ENCODE measurements around the gene CD86. TPM values are rescaled to one million over a fixed set of nuclear protein-coding genes. Genes with fewer than 3 reads are reported as not detected.

Gene CD86, protein sequence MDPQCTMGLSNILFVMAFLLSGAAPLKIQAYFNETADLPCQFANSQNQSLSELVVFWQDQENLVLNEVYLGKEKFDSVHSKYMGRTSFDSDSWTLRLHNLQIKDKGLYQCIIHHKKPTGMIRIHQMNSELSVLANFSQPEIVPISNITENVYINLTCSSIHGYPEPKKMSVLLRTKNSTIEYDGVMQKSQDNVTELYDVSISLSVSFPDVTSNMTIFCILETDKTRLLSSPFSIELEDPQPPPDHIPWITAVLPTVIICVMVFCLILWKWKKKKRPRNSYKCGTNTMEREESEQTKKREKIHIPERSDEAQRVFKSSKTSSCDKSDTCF
- 0.12 TPM in 1 of 2 replicates, not detected in the other for polyA plus RNA-seq (2011; rRNA removed)
- polyA plus RNA-seq (2012; cell fraction: cytosol; rRNA removed), result not detected in 2 replicates
- polyA plus RNA-seq (2012; cell fraction: nucleus; rRNA removed), result not detected in 2 replicates
- polyA plus RNA-seq (2017; fragmentation: RNase III; extraction: RNeasy Plus Mini Kit Qiagen cat#74134 plus additional on column Dnase treatment), result not detected in 3 replicates
- not detected in 2 replicates for polyA minus RNA-seq (2011; rRNA and poly(A)+ RNA removed)

DNA sequence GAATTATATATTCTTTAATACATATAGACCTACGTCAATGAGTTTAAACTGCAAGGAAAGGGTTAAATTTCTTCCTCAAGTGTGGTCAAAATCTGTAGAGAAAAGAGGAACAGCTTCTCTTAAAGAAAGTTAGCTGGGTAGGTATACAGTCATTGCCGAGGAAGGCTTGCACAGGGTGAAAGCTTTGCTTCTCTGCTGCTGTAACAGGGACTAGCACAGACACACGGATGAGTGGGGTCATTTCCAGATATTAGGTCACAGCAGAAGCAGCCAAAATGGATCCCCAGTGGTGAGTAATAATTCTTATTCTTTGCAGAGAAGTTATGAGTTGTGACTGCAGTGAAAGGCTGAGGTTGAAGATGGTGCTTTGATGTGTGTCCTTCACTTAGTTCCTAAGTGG is at the start of gene CD86:
Gene CD86 (plus strand): TSS at position 148 of the 400 bp plus-strand sequence. CDS start 128 bp downstream, at position 276.
- CTCF ChIA-PET, result no interaction called here
- Histone ChIP-seq H3K4me2 (no peak within 1 kb of the TSS), H3K4me1 (no peaks in the 10 kb centered on the region), H3K4me3 (no peak within 1 kb of the TSS), H3K27ac (no peak within 1 kb of the TSS), H3K9me3 (no peaks in the 10 kb centered on the region)
- FAIRE-seq (no peak), DNase-seq (ENCODE audit: low read depth in 1 of 2, low spot score in 1 of 2) (no peak), ATAC-seq (no peak)
- POLR2A ChIA-PET, result no interaction called here
- 30% methylated on average over 3 of the region's 3 CpGs for WGBS (ENCODE audit: missing lambda C conversion rate)
- TF ChIP-seq EHF (CRISPR knock-in tag; IDR thresholded peaks at IDR 0.05), result no peak

DNA sequence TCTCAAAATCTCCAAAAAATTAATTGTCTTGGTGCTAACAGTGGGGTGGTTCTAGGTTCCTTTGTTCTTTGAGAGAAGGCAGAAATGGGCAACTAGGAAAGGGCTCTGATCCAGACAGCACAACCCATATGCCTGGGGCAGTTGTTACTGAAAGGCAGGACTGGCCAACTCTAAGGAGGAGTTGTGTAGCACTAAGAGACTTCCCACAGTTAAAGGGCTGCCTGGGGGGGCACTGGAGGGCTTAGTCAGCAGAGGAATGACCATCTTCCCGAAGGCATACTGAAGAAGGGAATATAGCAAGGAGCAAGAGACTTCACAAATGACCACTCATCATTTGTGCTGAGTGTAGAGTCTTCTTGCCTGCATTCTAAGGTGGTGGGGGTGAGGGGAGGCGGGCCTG is 48.9 kb upstream of the CD86 start:
- WGBS (ENCODE audit: missing lambda C conversion rate), result 40% methylated on average over 2 of the region's 2 CpGs
- ATAC-seq (no peak), DNase-seq (ENCODE audit: low read depth in 1 of 2, low spot score in 1 of 2) (no peak), FAIRE-seq (no peak)
- CTCF ChIA-PET, result no interaction called here
- TF ChIP-seq ZC3H11A (IDR thresholded peaks at IDR 0.05) (no peak), JUN (IDR thresholded peaks at IDR 0.05) (no peak), RARB (CRISPR knock-in tag; IDR thresholded peaks at IDR 0.05) (no peak), FOSB (CRISPR knock-in tag; IDR thresholded peaks at IDR 0.05) (no peak), HDAC2 (IDR thresholded peaks at IDR 0.05) (no peak), KDM5A (IDR thresholded peaks at IDR 0.05) (no peak), TFCP2L1 (CRISPR knock-in tag; IDR thresholded peaks at IDR 0.05) (no peak), POLR2AphosphoS2 (conservative IDR thresholded peaks at IDR 0.05; ENCODE audit: low read length) (no peak), PHF8 (IDR thresholded peaks at IDR 0.05; ENCODE audit: borderline replicate concordance, low read depth) (no peak), MYC (IDR thresholded peaks at IDR 0.05; ENCODE audit: borderline replicate concordance, low read length) (no peak)
- TF ChIP-seq, protein P1, sequence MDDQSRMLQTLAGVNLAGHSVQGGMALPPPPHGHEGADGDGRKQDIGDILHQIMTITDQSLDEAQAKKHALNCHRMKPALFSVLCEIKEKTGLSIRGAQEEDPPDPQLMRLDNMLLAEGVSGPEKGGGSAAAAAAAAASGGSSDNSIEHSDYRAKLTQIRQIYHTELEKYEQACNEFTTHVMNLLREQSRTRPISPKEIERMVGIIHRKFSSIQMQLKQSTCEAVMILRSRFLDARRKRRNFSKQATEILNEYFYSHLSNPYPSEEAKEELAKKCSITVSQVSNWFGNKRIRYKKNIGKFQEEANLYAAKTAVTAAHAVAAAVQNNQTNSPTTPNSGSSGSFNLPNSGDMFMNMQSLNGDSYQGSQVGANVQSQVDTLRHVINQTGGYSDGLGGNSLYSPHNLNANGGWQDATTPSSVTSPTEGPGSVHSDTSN (IDR thresholded peaks at IDR 0.05), result no peak
- Histone ChIP-seq H3K4me1 (no peaks in the 10 kb centered on the region), H3K27ac (no peak overlapping the region), H3K4me3 (no peak overlapping the region), H3K4me2 (no peak overlapping the region), H3K9me3 (no peaks in the 10 kb centered on the region)
- POLR2A ChIA-PET, result no interaction called here

DNA sequence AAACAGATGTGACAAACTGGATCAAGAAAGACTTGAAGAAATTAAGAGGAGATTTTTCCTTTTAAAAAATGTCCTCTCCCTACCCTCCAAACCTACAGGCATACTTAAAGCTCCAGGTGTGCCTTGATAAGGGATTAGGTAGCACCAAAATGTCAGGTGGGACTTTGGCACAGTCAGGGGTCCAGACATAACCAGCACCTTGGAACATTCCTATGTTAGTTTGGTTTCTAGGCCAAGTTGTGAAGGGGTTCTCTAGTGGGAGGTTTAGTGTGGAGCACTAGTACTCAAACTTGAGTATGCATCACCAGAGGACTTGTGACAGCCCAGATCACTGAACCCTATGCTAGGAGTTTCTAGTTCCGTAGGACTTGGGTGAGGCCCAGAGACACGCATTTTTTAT is 47.0 kb upstream of the CD86 start:
- WGBS (ENCODE audit: missing lambda C conversion rate), result 76% methylated on average over 2 of the region's 2 CpGs

DNA sequence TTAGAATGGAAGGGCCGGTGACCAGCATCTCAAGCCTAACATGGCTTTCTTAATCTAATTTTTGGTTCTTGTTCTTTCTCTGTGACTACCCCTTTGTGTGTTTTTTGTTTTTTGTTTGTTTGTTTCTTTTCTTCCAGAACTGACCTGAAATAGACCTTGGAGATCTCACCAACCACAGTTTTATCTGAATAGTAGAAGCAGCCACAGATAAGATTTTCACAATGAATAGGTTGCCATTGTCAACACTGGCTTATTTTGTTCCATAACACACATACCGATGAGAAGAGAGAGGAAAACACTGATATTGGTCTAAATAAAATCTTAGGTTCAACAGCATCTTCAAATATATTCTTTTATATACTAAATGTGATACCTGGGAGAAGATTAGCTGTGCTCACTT is 44.7 kb upstream of the CD86 start:
- TF ChIP-seq, protein P2, sequence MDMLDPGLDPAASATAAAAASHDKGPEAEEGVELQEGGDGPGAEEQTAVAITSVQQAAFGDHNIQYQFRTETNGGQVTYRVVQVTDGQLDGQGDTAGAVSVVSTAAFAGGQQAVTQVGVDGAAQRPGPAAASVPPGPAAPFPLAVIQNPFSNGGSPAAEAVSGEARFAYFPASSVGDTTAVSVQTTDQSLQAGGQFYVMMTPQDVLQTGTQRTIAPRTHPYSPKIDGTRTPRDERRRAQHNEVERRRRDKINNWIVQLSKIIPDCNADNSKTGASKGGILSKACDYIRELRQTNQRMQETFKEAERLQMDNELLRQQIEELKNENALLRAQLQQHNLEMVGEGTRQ (IDR thresholded peaks at IDR 0.05), result no peak
- TF ChIP-seq CBX8 (IDR thresholded peaks at IDR 0.05) (no peak), KDM1A (IDR thresholded peaks at IDR 0.05; ENCODE audit: low read depth) (no peak), JUNB (IDR thresholded peaks at IDR 0.05) (no peak), HOXB5 (CRISPR knock-in tag; IDR thresholded peaks at IDR 0.05) (no peak), MYC (IDR thresholded peaks at IDR 0.05; ENCODE audit: borderline replicate concordance, low read length) (no peak), RAD21 (conservative IDR thresholded peaks at IDR 0.05 in 1 of 2, IDR thresholded peaks at IDR 0.05 in 1 of 2) (no peak)
- TF ChIP-seq, protein P3, sequence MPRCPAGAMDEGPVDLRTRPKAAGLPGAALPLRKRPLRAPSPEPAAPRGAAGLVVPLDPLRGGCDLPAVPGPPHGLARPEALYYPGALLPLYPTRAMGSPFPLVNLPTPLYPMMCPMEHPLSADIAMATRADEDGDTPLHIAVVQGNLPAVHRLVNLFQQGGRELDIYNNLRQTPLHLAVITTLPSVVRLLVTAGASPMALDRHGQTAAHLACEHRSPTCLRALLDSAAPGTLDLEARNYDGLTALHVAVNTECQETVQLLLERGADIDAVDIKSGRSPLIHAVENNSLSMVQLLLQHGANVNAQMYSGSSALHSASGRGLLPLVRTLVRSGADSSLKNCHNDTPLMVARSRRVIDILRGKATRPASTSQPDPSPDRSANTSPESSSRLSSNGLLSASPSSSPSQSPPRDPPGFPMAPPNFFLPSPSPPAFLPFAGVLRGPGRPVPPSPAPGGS (IDR thresholded peaks at IDR 0.05), result no peak
- ChIA-PET POLR2A (no interaction called here), CTCF (interaction anchor here (1.8 kb wide), 1 partner anchor 15 kb away, joined by 5 read pairs; no protein-coding TSS in a partner anchor)
- H3K4me3 ChIP-seq, result no peak overlapping the region
- 27% methylated on average over 2 of the region's 2 CpGs for WGBS (ENCODE audit: missing lambda C conversion rate)
- H3K27ac ChIP-seq, result no peak overlapping the region
- FAIRE-seq, result no peak
- no peak for ATAC-seq
- H3K4me1 ChIP-seq, result no peaks in the 10 kb centered on the region
- no peak overlapping the region for H3K4me2 ChIP-seq
- DNase-seq (ENCODE audit: low read depth in 1 of 2, low spot score in 1 of 2), result no peak
- H3K9me3 ChIP-seq, result no peaks in the 10 kb centered on the region

More for the DNA sequence above, 47.0 kb upstream of the CD86 start:
- no peak for DNase-seq (ENCODE audit: low read depth in 1 of 2, low spot score in 1 of 2)
- FAIRE-seq, result no peak
- Histone ChIP-seq H3K4me2 (no peak overlapping the region), H3K4me3 (no peak overlapping the region), H3K4me1 (no peaks in the 10 kb centered on the region), H3K9me3 (no peaks in the 10 kb centered on the region), H3K27ac (no peak overlapping the region)
- ChIA-PET POLR2A (interaction anchor here (0.6 kb wide), 1 partner anchor 1051 kb away, joined by 8 read pairs; no protein-coding TSS in a partner anchor), CTCF (interaction anchor here (1.1 kb wide), 1 partner anchor 12 kb away, joined by 4 read pairs; no protein-coding TSS in a partner anchor)
- TF ChIP-seq FOXS1 (CRISPR knock-in tag; IDR thresholded peaks at IDR 0.05) (no peak), KDM5A (IDR thresholded peaks at IDR 0.05) (no peak), ZNF302 (CRISPR knock-in tag; IDR thresholded peaks at IDR 0.05) (no peak), RFX5 (IDR thresholded peaks at IDR 0.05) (no peak), MAZ (IDR thresholded peaks at IDR 0.05; ENCODE audit: borderline replicate concordance, low read depth, low read length) (no peak), SREBF2 (IDR thresholded peaks at IDR 0.05) (no peak), CBX2 (IDR thresholded peaks at IDR 0.05; ENCODE audit: borderline replicate concordance, low read depth) (no peak), EHMT2 (IDR thresholded peaks at IDR 0.05; ENCODE audit: low read depth) (no peak), RARB (CRISPR knock-in tag; IDR thresholded peaks at IDR 0.05) (no peak)
- TF ChIP-seq, protein P4, sequence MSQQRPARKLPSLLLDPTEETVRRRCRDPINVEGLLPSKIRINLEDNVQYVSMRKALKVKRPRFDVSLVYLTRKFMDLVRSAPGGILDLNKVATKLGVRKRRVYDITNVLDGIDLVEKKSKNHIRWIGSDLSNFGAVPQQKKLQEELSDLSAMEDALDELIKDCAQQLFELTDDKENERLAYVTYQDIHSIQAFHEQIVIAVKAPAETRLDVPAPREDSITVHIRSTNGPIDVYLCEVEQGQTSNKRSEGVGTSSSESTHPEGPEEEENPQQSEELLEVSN (IDR thresholded peaks at IDR 0.05; ENCODE audit: borderline replicate concordance, low read depth), result no peak
- ATAC-seq, result no peak

Measured in A549 (cell line).